Suprapubic skin (tissue), 4 donors: Measurements from ENCODE around the gene TAS1R3.

Experiments
- CTCF ChIP-seq, 2 donors: fragments of 200-600 bp in 1 of 2; fragments of 450-650 bp in 1 of 2; sonication (generic) in 1 of 2; IDR thresholded peaks; one replicate each; pipeline ENCODE4 v1.5.1; 2016 to 2019; ENCODE audit warnings: antibody characterized with exemption in 2 of 2, mild to moderate bottlenecking in 1 of 2, moderate library complexity in 1 of 2
- POLR2A ChIP-seq, 2 donors: fragments of 450-650 bp; IDR thresholded peaks; one replicate each; pipeline ENCODE4 v1.6.1; 2017; ENCODE audit warnings: antibody characterized with exemption in 2 of 2, mild to moderate bottlenecking in 2 of 2, moderate library complexity in 2 of 2
- POLR2AphosphoS5 ChIP-seq, 3 donors: sonication (generic); formaldehyde crosslinking; IDR thresholded peaks; one replicate each; pipeline ENCODE4 v1.6.1; 2017; ENCODE audit warnings: antibody characterized with exemption in 3 of 3

- TF ChIP-seq CTCF (IDR thresholded peaks at IDR 0.05): no peak
- no peak for TF ChIP-seq POLR2A (IDR thresholded peaks at IDR 0.05)
- TF ChIP-seq POLR2AphosphoS5 (IDR thresholded peaks at IDR 0.05): no peak
Measured at GRCh38 chr1:1340791-1341548, 9.9 kb downstream of the TAS1R3 start.
